Activated CD8-positive, alpha-beta memory T cell treated with anti-CD3 and anti-CD28 coated beads for 4 hours (primary cell): ENCODE measurements around the gene RFPL2.

Experiments used
- DNase-seq, 2 donors: peaks; one replicate each; pipeline ENCODE4 v3.0.0-alpha.2; 2020; ENCODE audit warnings: low read depth in 2 of 2

RFPL2 gene

DNA sequence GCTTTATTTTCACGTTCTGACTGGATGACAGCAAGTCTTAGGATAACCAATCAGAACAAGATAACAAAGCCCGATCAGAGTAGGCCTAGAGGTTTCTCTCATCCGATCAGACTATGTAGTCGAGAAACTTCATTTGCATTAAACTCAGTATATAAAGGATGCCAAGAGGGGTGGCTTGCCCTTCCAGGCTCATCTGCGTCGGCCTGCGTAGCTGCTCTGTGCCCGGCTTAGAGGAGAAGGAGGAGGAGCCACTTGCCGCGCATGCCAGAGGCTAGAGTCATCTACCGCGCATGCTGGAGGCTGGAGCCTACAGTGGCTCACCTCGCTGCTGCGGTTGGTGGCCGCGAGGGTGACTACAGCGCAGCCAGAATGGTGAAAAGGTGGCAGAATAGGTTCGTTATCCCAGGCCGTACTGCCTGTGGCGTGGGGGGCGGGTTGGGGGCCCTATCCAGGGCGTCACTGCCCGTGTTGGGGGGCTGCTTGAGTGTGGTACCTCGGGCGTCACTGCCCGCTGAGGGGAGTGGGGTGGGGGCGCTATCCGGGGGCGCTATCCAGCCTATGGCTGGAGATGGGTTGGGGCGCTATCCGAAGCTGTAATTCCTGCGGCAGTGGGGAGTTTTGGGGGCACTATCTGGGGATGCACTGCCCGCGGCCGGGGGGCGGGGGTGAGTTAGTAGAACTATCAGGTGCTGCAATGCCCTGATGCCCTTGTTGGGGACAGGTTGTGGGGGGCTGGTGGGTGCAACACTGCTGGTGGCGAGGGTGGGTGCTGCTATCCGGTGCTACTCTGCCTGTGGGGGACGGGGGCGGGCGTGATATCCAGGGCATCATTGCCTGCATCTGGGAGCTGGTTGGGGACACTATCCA is at the start of gene RFPL2:
Gene RFPL2 (minus strand): TSS at position 218 of the 867 bp plus-strand sequence. CDS start 2,622 bp downstream, outside the sequence.
- peak in 1 of 2 donors; percentile 24 for DNase-seq

DNA sequence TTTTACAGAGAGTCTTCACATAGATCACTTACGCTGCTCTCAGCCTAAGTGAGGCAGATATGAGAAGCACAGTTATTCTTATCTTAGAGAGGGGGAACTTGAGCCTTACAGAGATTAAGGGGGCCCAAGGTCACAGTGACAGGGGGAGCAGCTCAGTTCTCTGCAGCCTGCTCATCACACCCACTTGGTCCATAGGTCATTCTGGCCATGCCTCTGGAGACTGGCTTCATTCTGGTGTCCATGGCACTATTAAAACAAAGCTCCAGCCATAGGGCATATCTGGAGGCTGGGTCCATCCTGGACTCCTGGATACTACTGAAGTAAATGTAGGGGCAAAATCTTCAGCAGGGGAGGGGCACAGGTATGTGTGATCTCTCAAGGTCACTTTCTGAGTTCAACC is 44.4 kb upstream of the RFPL2 start:
- DNase-seq = no peak

DNA sequence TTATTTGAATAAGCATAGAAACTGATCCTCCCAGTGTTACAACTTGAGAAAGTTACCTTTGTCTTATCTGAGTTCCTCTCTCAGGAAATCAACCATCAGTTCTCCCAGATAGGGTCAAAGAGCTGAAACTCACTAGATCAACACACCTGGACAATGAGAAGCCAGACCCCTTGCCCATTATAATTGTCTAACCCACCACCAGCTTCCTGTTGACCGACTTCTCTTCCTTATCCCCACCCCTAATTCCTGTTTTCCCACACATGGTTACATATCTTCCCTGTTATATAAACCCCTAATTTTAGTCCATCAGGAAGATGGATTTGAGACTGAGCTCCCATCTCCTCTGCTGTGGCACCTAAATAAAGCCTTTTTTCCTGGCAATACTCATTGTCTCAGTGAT is 43.4 kb upstream of the RFPL2 start:
- no peak for DNase-seq

DNA sequence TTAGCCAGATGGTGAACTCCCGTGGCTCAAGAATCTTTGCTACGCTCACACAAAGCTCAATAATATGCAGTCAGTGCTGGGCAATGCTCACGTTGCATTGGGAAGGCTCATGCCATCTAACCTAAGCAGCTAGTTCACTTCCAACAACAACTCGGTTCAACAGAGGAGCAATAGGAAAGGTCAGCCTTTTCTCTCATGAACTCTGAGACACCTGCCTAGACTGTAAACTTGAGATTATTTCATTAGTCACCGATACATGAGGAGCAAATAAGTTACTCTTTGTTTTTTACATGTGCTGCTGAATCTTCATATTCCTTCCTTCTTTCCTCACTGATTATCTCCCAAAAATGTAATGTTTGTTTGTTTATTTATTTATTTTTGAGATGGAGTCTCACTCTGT is 41.3 kb upstream of the RFPL2 start:
- no peak for DNase-seq

DNA sequence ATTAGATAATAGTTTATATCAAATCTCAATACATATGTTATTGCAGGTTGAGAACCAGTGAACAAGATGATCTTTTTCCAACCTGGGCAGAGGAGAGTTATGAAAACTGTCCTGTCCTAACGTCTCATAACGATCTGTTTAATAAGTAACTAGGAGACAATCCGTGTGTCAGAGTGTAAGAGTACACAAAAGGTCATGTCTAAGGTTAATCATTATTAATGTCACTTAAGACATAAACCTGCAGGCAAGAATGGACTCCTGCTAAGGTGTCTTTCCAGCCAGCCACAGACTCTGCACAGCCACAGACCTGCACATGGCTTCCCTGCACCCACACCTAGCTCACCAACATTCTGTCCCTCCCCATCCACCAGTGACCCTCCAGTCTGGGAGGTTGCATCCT is 40.2 kb upstream of the RFPL2 start:
- DNase-seq = no peak

DNA sequence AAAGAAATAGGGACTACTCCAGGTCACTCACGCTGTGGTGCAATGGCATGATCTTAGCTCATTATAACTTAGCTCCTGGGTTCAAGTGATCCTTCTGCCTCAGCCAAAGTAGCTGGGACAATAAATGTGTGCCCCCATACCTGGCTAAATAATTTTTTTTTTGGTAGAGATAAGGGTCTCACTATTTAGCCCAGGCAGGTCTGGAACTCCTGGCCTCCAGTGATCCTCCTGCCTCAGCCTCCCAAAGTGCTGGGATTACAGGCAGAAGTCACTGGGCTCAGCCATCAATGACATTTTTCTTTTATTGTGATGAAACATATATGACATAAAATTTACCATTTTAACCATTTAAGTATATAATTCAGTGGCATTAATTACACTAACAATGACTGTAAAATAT is 39.7 kb upstream of the RFPL2 start:
- DNase-seq = no peak

DNA sequence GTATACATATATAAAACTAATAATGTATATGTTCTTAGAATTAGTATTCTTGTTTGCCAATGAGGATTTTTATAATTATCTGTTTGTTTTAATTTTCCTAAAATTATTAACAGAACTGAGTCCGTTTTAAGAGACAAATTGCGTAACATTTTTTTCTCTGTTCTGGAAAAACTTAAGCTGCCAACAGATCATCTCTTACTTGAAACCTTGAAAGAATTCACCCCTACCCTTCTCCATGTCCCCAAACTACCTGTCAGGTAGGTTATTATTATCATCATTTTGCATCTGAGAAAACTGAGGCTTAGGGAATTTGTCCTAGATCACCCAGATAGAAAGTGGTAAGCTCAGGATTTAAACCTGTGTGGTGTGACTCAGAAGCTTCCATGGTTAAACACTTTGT is 35.6 kb upstream of the RFPL2 start:
- no peak for DNase-seq

DNA sequence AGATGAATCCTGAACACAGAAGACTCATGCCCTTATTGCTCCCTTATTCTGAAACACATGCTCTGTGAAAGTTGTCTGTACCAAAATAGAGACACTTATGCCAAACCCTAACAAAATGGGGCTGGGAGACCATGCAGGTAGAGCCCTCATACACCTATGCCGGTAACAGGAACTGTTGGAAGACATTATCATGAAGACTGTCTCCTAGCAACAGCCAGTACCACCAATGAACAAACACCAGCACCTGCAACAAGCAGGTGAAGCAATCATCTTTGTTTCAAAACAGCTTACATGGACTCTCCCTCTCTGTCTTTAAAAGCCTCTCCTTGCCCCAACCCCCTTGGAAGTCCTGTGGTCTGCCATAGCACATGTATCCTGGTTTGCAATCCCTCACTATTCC is 33.0 kb upstream of the RFPL2 start:
- DNase-seq = no peak

DNA sequence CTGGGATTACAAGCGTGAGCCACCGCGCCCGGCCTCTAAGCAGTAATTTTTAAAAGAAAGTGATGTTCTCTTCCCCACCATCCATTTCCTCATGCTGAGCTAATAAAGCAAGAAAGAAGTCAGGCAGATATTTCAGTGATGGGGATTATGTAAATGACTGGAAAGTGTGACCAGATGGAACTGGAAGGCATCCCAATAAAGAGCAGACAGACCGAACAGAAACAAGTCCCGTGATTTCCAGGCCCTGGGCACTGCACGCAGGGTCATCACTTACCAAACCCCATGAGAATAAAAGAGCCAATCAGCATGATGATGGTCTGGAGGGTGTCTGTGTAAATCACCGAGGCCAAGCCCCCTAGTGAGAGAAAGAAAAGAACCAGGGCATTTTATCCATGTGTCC is 32.1 kb upstream of the RFPL2 start:
- DNase-seq = no peak

DNA sequence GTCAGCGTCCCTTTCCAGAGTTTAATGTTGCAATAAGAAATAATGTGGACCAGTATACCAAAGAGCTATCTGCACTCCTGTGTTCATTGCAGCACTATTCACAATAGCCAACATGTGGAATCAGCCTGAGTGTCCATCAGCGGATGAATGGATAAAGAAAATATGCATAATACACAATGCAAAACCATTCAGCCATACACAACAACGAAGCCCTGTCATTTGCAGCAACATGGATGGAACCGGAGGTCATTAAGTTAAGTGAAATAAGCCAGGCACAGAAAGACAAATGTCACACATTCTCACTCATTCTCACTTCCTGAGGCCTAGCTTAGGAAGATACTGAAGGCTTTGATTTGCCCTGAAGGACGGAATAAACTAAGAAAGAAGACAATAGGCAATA is 28.2 kb upstream of the RFPL2 start:
- no peak for DNase-seq

DNA sequence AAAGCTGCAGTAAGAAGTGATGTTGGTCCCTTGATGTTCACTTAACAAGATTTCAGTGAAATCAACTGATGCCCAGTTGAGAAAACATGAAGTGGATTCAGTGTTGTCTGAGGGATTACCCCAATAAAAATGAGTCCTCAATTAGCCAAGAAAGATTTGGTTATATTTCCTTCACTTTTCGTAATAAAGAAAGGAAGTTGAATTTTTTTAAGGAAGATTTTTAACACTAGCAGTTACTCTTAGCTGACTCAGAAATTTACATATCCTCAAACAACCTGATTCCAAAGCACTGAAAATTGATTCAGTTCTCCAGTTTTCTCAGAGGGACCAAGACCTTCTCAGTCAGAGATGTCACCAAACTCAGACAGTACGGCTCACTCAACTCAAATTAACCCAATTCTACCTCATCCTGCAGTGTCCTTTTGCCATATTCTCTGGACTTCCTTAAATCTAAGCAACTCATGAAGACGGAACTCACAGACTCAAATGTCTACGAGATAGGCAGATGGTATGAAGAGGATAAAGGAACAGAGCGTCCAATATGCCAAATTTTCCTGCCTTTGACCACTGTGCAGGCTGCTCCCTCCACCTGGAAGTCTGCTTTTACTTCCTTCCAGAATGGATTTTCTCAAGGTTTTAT is 27.4 kb upstream of the RFPL2 start:
- DNase-seq = no peak

DNA sequence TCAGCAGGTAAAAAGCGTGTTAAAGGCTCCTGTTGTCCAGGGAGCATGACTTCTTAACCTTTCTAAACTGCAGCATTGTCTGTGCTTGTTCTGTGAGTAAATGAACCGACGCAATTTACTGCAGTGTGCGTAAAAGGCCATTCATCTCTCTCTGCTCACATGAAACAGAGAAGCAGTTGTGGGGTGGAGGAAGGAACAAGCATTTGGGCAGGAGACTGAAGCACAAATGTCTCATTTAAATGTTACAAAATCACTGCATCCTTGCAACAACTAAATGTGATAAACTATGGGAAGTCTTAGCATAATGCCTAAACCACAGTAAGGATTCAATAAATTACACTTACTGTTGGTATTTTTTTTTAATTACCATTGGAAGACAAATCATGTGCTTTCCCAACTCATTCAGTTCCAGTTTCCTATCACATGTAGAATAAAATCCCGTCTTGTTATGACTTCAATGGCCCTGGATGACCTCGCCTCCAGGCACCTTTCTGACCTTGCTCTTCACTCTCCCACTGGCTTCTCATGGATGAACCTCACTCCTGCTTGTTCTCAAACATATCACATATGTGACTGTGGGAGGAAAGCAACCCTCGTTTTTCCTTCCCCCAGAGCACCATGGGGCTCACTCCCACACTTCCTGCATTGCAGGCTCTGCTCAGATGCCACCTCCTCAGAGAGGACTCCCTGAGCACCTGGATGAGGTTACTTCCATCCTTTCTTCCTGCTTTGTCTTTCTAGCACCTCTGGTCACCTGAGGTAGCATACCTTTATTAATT is 21.6 kb upstream of the RFPL2 start:
- DNase-seq = no peak

DNA sequence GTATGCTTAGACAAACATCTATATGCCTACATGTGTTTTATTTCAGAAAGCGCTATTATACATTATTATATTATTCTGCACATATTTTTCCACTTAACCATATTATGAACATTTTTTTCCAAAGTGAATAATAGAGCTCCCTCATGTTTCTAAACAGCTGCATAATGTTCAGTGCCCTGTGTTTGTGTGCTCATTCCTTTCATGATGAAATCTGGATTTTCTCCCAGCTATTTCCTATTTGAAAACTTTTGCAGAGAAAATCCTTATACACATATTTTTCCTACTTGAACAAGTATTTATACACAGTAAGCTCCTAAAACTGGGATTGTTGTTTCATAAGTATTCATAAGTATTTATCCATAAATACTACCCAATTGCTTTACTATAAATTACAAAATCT is 18.1 kb upstream of the RFPL2 start:
- DNase-seq = no peak

DNA sequence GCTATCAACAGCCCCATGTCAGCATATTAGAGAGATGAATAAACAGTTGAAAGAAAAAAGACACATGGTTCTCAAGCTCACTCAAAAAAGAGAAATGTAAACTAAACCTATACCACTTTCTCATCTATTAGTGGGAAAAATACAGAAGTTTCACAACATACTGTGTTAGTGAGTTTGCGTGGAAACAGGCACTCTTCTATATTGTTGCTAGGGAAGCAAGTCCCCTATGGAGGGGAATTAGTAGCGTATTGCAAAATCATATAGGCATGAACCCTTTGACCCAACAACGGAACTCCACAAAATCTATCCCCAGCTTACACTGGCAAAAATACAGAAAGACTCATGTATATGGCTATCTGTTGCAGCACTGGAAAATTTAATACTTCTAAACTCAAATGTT is 14.2 kb upstream of the RFPL2 start:
- no peak for DNase-seq

DNA sequence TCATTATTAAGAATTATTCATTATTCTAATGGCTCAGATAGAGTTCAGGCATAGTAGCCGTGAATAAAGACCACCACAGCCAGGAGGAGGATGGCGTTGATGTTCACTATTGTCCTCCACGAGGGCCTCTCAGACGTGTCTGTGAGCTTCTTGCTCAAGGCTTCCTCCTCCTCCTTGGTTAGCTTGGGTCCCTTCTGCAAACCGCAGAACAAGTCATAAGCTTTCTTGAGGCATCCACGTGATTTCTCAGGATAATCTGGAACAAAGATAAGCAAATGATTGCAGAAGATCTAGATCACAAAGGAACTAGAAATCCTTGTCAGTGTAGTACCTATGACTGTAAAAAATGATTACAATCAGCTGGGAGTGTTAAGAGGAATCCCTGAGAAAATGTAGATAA is 13.6 kb upstream of the RFPL2 start:
- no peak for DNase-seq

DNA sequence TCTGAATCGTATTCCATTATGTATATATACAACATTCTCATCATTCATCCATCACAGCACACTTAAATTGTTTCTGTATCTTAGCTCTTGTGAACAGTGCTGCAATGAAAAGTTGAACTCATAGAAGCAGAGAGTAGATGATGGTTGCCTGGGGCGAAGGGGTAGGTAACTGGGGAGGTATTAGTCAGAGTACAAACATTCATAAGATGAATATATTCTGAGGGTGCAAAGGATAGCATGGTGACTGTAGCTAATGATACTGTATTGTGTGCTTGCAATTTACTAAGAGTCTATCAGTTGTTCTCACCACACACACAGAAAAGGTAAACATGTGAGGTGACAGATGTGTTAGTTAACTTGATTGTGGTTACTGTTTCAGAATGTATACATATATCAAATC is 12.6 kb upstream of the RFPL2 start:
- DNase-seq = no peak

DNA sequence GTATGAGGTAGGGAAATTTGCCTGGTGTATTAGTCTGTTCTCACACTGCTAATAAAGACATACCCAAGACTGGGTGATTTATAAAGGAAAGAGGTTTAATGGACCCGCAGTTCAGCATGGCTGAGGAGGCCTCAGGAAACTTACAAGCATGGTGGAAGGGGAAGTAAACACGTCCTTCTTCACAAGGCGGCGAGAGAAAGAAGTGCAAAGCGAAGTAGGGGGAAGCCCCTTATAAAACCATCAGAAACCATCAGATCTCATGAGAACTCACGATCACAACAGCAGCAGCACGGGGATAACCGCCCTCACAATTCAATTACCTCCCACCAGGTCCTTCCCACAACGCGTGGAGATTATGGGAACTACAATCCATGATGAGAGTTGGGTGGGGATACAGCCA is 12.0 kb upstream of the RFPL2 start:
- DNase-seq = no peak

DNA sequence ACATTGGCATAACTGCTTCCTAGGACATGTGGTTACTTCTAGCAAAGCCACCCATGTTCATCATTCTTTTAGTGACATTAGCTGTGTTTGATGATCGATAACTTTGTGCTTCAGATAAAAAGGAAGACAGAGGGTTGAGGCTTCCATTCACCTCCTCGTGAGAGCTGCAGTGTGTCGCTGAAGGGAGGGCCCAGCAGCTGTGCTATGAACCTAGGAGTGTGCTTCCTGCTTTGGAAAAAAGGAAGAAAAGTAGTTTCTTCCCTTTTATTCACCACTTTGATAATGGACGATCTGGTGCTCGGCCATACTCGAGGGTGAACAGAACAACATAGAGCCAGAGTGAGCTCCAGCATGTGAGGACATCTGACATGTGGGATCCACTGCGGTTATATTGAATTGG is 6.1 kb upstream of the RFPL2 start:
- DNase-seq = no peak

DNA sequence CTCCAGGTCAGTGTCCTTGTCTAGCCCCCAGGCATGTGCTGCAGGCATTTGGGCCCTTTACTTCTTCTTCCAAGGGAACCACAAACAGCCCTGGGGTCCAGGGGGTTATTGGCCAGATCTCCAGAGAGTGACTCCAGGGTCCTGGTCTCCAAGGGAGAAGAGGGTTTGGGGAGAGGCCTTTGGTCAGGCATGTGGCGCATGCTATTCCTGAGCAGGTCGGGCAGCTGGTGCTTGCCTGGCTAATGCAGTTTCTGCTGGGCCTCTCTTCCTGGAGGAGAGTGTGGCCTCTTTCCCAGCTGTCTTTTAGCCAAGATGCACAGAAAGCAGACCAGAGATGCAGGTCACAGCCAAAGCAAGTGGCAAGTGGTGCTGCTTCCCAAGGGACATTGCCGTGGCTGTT is 3.8 kb upstream of the RFPL2 start:
- DNase-seq = no peak

DNA sequence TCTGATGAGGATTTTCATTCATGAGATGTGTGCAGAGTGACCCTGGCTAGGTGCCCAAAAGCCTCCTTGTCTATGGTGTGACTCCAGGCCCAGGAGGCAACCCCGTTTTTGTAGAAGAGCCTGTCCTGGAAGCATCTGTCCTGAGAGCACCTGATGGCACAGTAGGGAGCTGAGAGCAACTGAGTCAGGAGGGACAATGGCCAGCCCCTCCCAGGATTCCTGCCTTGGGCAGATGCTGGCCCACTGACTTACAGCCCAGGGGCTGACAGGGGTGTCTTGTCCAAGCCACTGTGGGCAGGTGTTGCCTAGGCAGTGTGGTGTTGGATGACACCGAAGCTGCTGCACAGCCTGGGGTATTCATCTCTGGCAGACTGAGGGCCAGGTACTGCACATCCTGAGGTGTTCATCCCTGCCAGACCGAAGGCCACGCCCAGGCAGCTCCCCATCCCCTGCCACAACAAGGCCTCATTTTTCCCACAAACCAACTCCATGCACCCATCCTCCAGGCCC is 3.2 kb upstream of the RFPL2 start:
- no peak for DNase-seq

DNA sequence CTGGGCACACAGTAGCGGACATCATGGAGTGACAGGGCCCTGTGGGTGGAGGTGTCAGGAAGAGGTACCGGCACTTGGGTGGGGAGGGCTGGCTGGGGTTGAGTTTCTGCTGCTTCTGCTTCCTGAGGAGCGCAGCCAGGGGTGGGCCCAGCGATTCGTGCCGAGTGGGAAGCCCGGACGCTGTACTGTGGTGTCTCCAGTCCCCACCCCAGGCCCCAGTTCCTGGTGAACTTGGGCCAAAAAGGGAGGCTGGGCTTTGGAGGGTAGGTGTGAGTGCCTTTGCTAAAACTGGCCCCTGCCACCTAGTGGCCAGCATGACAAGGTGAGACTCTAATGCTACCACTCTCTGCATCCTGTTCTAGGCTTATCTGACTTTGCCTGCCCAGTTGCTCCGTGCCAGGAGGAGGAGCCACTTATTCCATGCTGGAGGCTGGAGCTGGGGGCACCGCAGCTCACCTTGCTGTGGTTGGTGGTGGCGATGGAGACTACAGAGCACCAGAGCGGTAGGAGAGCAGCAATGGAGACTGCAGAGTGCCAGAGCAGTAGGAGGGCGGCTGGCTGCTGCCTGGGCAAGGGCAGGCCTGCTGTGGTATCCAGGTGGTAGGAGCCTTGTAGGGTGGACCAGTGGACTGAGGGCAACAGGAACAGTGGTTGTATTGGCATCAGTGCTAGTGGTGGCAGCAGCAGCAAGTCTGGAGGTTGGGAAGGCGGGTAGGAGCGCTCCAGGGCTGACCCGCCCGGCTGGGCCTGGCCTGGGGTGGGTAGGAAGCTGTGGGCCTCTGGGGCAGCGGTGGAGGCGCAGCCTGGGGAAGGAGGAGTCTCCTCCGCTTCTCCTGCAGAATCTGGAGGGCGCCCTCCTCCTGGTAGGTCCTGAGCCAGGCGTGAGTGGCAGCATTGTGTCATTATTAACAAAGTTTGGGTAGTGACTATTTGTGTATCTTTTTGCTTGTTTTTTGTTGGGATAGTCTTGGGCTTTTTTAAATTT is 2.2 kb upstream of the RFPL2 start:
- DNase-seq = no peak
